Panc1 (cell line): Measurements from ENCODE around the gene CXCL16. TPM values are rescaled to one million over a fixed set of nuclear protein-coding genes. Genes with fewer than 3 reads are reported as not detected.

Experiments
- ATAC-seq: fragments of 200-7000 bp; cut with Tn5 transposase; 2 replicates; pipeline ENCODE4 v1.9.1; 2020; ENCODE audit warnings: mild to moderate bottlenecking, moderate library complexity
- BruUV-seq: library from RNA; stranded (reverse); fragments of 400-500 nt; replicated peaks from 2 replicates; lab custom pipeline; 2021; lab: Mats Ljungman, UMichigan
- CTCF ChIA-PET: fragments of 300-600 bp; sonication (Branson Sonifier 250); formaldehyde crosslinking; loops from one replicate; lab custom pipeline; 2022; ENCODE audit warnings: antibody characterized with exemption; lab: Charles Lee
- POLR2A ChIA-PET: fragments of 300-600 bp; sonication (Branson Sonifier 250); formaldehyde crosslinking; loops from one replicate; lab custom pipeline; 2022; ENCODE audit warnings: antibody characterized with exemption; lab: Charles Lee
- DNase-seq: peaks from one replicate; pipeline ENCODE4 v3.0.0-alpha.2; 2010; ENCODE audit warnings: low read depth, low spot score
- H3K27ac ChIP-seq: 2 replicates; pipeline ENCODE4 v1.5.1; 2011; ENCODE audit warnings: mild to moderate bottlenecking, low read length, inconsistent platforms
- H3K27me3 ChIP-seq: fragments of 200-500 bp; sonication (Bioruptor generic); 2 replicates; pipeline ENCODE4 v1.6.0; 2014; ENCODE audit warnings: low read length, inconsistent platforms; ENCODE audit not compliant: control insufficient read depth, insufficient read depth
- H3K36me3 ChIP-seq: fragments of 200-500 bp; sonication (Bioruptor generic); 2 replicates; pipeline ENCODE4 v1.5.1; 2014; ENCODE audit warnings: inconsistent platforms, mild to moderate bottlenecking, low read length, moderate library complexity; ENCODE audit not compliant: control insufficient read depth, insufficient read depth
- H3K4me1 ChIP-seq: 2 replicates; pipeline ENCODE4 v1.5.1; 2011; ENCODE audit warnings: inconsistent platforms, mild to moderate bottlenecking, low read length, moderate library complexity; ENCODE audit not compliant: control insufficient read depth, insufficient read depth
- H3K4me3 ChIP-seq, 2 experiments: 2 replicates each; pipeline ENCODE4 v1.5.1; 2011 to 2012; ENCODE audit warnings: low read depth in 2 of 2, low read length in 2 of 2, mild to moderate bottlenecking in 2 of 2, inconsistent platforms in 1 of 2, moderate library complexity in 1 of 2
- H3K9me3 ChIP-seq: fragments of 200-500 bp; sonication (Bioruptor generic); 2 replicates; pipeline ENCODE4 v1.5.1; 2014; ENCODE audit warnings: low read depth, mild to moderate bottlenecking, inconsistent platforms, low read length, moderate library complexity; ENCODE audit not compliant: control insufficient read depth, insufficient read depth
- POLR2AphosphoS5 ChIP-seq: IDR thresholded peaks from 2 replicates; pipeline ENCODE4 v1.6.1; 2012; ENCODE audit warnings: mild to moderate bottlenecking, low read depth, low read length, moderate library complexity
- SIN3A ChIP-seq: IDR thresholded peaks from 2 replicates; pipeline ENCODE4 v1.6.1; 2012; ENCODE audit warnings: low read depth, mild to moderate bottlenecking, low read length, moderate library complexity, borderline replicate concordance; ENCODE audit not compliant: insufficient read depth
- TCF7L2 ChIP-seq: IDR thresholded peaks from 2 replicates; pipeline ENCODE4 v1.6.1; 2011; ENCODE audit warnings: mild to moderate bottlenecking, low read depth, low read length, inconsistent platforms
- in situ Hi-C: cut with HindIII; loops from 2 replicates; pipeline ENCODE4 v1.10.0; 2016; ENCODE audit warnings: low sequenced_read_pairs, low pct_unique_long_range_greater_than_20kb
- intact Hi-C: fragments of 100-400 bp; cut with micrococcal nuclease; formaldehyde crosslinking; loops from one replicate; pipeline ENCODE4 v1.10.0; 2022; ENCODE audit not compliant: unreplicated experiment
- total RNA-seq: library from RNA; stranded (reverse); gene quantifications from one replicate; pipeline ENCODE4 v1.2.1, GENCODE V29; 2021; ENCODE audit not compliant: unreplicated experiment
- TF ChIP-seq, protein P1 (sequence below): fragments of 450-650 bp; IDR thresholded peaks from 2 replicates; pipeline ENCODE4 v1.5.1; 2017; ENCODE audit warnings: mild to moderate bottlenecking
- TF ChIP-seq, protein P2 (sequence below), 2 experiments: IDR thresholded peaks; 2 replicates each; pipeline ENCODE4 v1.6.1; 2011 to 2012; ENCODE audit warnings: low read depth in 2 of 2, control low read depth in 1 of 2, low read length in 1 of 2, mild to moderate bottlenecking in 1 of 2, moderate library complexity in 1 of 2; ENCODE audit not compliant: insufficient read depth in 1 of 2

CXCL16 gene
- total RNA-seq, 1 experiment from 2014 or later, result 5.3 TPM

DNA sequence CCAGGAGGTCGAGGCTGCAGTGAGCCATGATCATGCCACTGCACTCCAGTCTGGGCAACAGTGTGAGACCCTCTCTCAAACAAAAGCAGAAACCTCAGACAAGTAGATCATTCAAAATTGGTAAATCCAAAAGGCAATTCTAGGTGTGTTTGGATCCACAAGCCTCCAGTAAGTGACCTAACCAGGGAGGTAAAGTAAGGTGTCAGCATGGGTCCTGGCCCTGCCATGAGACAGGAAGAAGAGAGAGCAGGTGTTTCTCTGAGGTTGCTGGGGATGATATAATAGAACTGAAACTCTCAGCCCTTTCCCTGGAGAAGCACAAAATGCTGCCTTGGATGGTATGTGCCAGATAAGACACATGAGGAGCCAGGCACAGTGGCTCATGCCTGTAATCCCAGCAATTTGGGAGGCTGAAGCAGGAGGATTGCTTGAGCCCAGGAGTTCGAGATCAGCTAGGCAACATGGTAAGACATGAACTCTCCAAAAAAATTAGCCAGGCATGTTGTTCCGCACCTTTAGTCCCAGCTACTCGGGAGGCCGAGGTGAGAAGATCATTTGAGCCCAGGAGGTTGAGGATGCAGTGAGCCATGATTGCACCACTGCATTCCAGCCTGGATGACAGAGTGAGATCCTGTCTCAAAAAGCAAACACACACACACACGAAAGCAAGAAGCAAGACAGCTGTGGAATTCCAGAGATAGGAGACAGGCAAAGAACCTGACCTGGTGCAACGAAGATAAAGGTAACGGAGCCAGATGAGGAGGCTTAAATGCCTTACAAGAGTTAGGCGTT lies 38.4 kb upstream of the CXCL16 start:
- DNase-seq (no peak), ATAC-seq (no peak)
- BruUV-seq, result no TSS peak
- H3K36me3 ChIP-seq, result no peaks in the 10 kb centered on the region
- intact Hi-C loops (no loop called here), in situ Hi-C loops (no loop called here)
- no peaks in the 10 kb centered on the region for H3K27me3 ChIP-seq
- ChIA-PET POLR2A (interaction anchor here (0.6 kb wide), 1 partner anchor 18 kb away, joined by 4 read pairs; the partner anchor contains the start of gene PSMB6), CTCF (interaction anchor here (0.8 kb wide), 1 partner anchor 12 kb away, joined by 4 read pairs; no protein-coding TSS in a partner anchor)
- H3K4me3 ChIP-seq, result no peak overlapping the region
- H3K27ac ChIP-seq, result no peak overlapping the region
- TF ChIP-seq SIN3A (no peak), TCF7L2 (no peak), POLR2AphosphoS5 (no peak)
- TF ChIP-seq, protein P1, sequence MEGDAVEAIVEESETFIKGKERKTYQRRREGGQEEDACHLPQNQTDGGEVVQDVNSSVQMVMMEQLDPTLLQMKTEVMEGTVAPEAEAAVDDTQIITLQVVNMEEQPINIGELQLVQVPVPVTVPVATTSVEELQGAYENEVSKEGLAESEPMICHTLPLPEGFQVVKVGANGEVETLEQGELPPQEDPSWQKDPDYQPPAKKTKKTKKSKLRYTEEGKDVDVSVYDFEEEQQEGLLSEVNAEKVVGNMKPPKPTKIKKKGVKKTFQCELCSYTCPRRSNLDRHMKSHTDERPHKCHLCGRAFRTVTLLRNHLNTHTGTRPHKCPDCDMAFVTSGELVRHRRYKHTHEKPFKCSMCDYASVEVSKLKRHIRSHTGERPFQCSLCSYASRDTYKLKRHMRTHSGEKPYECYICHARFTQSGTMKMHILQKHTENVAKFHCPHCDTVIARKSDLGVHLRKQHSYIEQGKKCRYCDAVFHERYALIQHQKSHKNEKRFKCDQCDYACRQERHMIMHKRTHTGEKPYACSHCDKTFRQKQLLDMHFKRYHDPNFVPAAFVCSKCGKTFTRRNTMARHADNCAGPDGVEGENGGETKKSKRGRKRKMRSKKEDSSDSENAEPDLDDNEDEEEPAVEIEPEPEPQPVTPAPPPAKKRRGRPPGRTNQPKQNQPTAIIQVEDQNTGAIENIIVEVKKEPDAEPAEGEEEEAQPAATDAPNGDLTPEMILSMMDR, result no peak
- TF ChIP-seq, protein P2, sequence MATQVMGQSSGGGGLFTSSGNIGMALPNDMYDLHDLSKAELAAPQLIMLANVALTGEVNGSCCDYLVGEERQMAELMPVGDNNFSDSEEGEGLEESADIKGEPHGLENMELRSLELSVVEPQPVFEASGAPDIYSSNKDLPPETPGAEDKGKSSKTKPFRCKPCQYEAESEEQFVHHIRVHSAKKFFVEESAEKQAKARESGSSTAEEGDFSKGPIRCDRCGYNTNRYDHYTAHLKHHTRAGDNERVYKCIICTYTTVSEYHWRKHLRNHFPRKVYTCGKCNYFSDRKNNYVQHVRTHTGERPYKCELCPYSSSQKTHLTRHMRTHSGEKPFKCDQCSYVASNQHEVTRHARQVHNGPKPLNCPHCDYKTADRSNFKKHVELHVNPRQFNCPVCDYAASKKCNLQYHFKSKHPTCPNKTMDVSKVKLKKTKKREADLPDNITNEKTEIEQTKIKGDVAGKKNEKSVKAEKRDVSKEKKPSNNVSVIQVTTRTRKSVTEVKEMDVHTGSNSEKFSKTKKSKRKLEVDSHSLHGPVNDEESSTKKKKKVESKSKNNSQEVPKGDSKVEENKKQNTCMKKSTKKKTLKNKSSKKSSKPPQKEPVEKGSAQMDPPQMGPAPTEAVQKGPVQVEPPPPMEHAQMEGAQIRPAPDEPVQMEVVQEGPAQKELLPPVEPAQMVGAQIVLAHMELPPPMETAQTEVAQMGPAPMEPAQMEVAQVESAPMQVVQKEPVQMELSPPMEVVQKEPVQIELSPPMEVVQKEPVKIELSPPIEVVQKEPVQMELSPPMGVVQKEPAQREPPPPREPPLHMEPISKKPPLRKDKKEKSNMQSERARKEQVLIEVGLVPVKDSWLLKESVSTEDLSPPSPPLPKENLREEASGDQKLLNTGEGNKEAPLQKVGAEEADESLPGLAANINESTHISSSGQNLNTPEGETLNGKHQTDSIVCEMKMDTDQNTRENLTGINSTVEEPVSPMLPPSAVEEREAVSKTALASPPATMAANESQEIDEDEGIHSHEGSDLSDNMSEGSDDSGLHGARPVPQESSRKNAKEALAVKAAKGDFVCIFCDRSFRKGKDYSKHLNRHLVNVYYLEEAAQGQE (IDR thresholded peaks at IDR 0.05; ENCODE audit: insufficient read depth in 1 of 2, low read depth in 2 of 2, low read length in 1 of 2), result no peak
- no peaks in the 10 kb centered on the region for H3K9me3 ChIP-seq
- no peaks in the 10 kb centered on the region for H3K4me1 ChIP-seq

DNA sequence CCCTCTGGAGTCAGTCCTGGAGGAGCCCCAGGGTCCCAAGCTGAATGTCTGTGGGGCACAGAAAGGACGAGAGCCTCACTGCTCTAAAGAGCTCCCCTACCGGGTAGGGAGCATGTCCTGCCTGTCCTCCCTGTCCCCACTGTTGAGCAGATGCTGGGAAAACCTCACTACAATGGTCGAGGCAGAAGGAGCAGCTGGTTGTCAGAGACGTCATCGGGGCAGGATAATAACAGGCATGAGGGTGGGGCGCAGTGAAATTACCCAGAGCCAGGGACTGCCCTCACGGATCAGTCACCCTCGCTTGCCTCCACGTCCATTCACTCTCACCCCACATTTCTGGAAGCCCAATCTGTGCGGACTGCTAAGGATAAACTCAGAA lies 32.5 kb upstream of the CXCL16 start:
- ATAC-seq, result peak; percentile 43; the same call in 1 of the 2 replicates
- POLR2A ChIA-PET, result no interaction called here
- CTCF ChIA-PET, result no interaction called here

More for the DNA sequence above, 32.5 kb upstream of the CXCL16 start:
- intact Hi-C loops (no loop called here), in situ Hi-C loops (no loop called here)
- TF ChIP-seq, protein P1, result no peak
- no peak for TF ChIP-seq SIN3A
- no peak for TF ChIP-seq POLR2AphosphoS5
- TF ChIP-seq TCF7L2, result no peak
- TF ChIP-seq, protein P2 (IDR thresholded peaks at IDR 0.05; ENCODE audit: insufficient read depth in 1 of 2, low read depth in 2 of 2, low read length in 1 of 2), result no peak
- Histone ChIP-seq H3K4me1 (no peaks in the 10 kb centered on the region), H3K9me3 (no peaks in the 10 kb centered on the region), H3K36me3 (no peaks in the 10 kb centered on the region), H3K4me3 (no peak overlapping the region), H3K27ac (no peak overlapping the region), H3K27me3 (no peaks in the 10 kb centered on the region)
- BruUV-seq, result no TSS peak
- no peak for DNase-seq
